ENCODE results near the gene XDH. TPM values are rescaled to one million over a fixed set of nuclear protein-coding genes. Genes with fewer than 3 reads are reported as not detected.

Gene XDH
- total RNA-seq, 2 donors from 2014 or later: not detected

DNA sequence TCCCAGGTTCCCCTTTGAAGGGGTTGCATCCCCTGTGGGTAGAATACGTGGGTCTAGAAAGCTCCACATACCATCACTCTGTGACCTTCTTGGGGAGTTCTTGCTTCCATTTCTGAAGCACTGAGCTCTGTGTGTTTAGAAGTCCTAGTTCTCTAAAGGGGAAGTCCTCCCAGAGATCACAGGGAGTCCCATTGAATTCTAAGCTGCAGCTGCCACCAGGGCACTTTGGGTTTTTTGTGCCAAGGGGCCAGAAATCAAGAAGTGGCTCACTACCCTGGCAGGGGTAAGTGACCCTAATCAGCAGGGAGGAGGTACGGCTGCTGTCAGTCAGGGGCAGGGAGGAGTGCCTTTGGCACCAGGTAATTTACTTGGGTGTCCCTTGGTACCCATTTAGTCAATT, 109.7 kb downstream of the XDH start:
- Histone ChIP-seq H3K4me1 (peaks cover 0 to 14% of the 10 kb centered on the region in 2 donors), H3K36me3 (no peaks in the 10 kb centered on the region), H3K27me3 (no peaks in the 10 kb centered on the region), H3K4me3 (no peak overlapping the region), H3K9me3 (peaks cover 0 to 4% of the 10 kb centered on the region in 2 donors), H3K27ac (no peak overlapping the region)
- peak; percentile 26 for DNase-seq (ENCODE audit: low spot score)
- TF ChIP-seq, protein P1, sequence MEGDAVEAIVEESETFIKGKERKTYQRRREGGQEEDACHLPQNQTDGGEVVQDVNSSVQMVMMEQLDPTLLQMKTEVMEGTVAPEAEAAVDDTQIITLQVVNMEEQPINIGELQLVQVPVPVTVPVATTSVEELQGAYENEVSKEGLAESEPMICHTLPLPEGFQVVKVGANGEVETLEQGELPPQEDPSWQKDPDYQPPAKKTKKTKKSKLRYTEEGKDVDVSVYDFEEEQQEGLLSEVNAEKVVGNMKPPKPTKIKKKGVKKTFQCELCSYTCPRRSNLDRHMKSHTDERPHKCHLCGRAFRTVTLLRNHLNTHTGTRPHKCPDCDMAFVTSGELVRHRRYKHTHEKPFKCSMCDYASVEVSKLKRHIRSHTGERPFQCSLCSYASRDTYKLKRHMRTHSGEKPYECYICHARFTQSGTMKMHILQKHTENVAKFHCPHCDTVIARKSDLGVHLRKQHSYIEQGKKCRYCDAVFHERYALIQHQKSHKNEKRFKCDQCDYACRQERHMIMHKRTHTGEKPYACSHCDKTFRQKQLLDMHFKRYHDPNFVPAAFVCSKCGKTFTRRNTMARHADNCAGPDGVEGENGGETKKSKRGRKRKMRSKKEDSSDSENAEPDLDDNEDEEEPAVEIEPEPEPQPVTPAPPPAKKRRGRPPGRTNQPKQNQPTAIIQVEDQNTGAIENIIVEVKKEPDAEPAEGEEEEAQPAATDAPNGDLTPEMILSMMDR (IDR thresholded peaks at IDR 0.05): no peak

DNA sequence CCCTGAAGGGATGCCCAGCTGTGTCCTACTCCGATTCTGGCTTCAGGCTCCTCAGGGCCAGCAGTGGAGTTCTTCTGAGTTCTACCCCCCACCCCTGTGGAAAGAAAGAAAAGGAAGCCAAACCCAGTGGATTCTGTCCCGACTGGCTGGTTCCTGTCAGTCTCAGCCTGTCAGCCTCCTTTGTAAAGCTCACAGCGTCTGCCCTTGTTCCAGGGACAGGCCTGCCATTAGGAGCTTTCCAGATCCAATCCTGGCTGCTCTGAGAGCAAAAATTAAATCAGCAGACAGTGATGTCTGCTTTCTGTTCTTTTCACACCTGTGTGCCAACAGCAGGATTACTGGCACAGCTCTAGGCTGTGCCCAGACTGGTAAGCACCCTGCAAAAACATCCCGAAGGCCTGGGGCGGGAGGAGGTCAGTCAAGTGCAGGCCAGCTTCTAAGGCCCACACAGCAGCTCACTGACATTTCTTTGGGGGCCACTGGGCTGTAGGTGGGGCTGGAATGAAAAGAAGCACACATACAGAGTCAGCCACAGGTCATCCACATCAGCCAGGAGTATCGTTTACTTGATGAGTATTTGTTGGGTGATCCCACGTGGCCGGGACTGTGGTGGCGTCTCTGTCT, 111.5 kb downstream of the XDH start:
- peaks cover 0 to 17% of the 10 kb centered on the region in 2 donors for H3K4me1 ChIP-seq
- TF ChIP-seq, protein P1 (IDR thresholded peaks at IDR 0.05): no peak
- peak overlapping the region; percentile 69 to 82 for H3K27ac ChIP-seq
- no peak overlapping the region for H3K4me3 ChIP-seq
- H3K27me3 ChIP-seq: no peaks in the 10 kb centered on the region
- H3K36me3 ChIP-seq: no peaks in the 10 kb centered on the region
- no peaks in the 10 kb centered on the region for H3K9me3 ChIP-seq
- peak; percentile 48 for DNase-seq (ENCODE audit: low spot score)

DNA sequence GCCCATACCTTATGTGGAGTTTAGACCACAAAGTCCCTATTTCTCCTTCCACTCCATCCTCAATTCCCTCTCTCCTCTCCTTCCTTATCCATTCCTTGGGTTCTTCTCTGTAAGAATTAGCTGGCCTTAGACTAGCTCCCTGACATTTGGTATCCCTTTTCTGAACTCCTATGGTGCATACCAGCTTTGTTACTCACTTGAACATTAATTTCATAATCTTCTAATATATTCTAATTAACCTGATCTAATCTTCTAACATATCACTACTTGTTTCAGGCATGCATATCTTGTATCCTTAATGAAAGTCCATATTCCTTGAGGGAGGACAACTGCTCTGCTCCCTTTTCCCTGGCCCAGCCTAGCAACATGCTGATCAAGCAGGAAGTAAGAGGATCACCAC, 114.2 kb downstream of the XDH start:
- Histone ChIP-seq H3K4me3 (no peak overlapping the region), H3K9me3 (no peaks in the 10 kb centered on the region), H3K4me1 (peaks cover 0 to 45% of the 10 kb centered on the region in 2 donors), H3K27ac (no peak overlapping the region), H3K27me3 (no peaks in the 10 kb centered on the region), H3K36me3 (no peaks in the 10 kb centered on the region)
- peak; percentile 9 for DNase-seq (ENCODE audit: low spot score)
- TF ChIP-seq, protein P1 (IDR thresholded peaks at IDR 0.05): no peak

DNA sequence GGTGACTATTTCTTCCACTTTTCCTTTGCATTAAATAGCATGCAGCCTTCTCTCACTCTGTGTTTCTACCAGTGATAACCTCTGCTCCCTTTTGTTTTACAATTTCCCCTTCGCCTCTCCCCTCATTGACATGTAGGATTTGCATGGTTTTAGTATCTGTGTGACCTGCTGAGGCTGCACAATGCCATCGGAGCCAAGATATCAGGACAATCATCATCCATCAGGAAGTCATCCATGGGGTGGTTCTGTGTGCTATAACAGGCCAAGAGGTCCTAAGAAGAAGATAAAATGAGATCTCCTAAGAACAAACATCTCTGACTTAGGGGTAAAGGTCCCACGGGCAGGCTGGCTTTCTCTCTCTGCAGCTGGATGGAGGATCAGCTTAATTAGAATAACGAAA, 115.0 kb downstream of the XDH start:
- Histone ChIP-seq H3K9me3 (no peaks in the 10 kb centered on the region), H3K4me1 (peaks cover 0 to 48% of the 10 kb centered on the region in 2 donors), H3K4me3 (no peak overlapping the region), H3K36me3 (no peaks in the 10 kb centered on the region), H3K27me3 (no peaks in the 10 kb centered on the region), H3K27ac (no peak overlapping the region)
- peak; percentile 18 for DNase-seq (ENCODE audit: low spot score)
- TF ChIP-seq, protein P1 (IDR thresholded peaks at IDR 0.05): no peak

DNA sequence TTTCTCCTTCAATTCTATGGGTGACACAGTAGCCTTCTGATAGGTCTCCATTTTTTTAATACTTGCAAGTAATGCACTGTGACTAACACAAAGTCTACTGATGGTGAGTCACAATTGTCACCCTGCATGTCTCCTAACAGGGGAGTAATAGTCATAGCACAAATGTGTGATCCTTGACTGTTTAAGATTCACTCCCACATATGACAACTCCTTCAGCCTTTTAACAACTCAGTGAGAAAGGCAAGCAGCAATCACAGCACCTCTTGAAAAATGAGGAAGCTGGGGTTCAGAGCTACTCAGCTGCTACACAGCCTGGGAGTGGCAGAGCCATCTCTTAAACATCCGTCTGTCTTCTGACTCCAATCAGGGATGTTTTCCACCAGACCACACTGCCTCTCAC, 116.8 kb downstream of the XDH start:
- TF ChIP-seq, protein P1 (IDR thresholded peaks at IDR 0.05): no peak
- Histone ChIP-seq H3K27ac (peak overlapping the region in 1 of 2 donors; percentile 67), H3K4me1 (peaks cover 0 to 47% of the 10 kb centered on the region in 2 donors)

More for the DNA sequence above, 116.8 kb downstream of the XDH start:
- Histone ChIP-seq H3K4me3 (no peak overlapping the region), H3K36me3 (no peaks in the 10 kb centered on the region), H3K9me3 (no peaks in the 10 kb centered on the region), H3K27me3 (no peaks in the 10 kb centered on the region)
- DNase-seq (ENCODE audit: low spot score): no peak
